AML-193 (cell line): ENCODE results near the gene INPP4B.

Source experiments
- DNase-seq, 2 experiments: peaks; one replicate each; lab custom pipeline; 2025; lab: John Stamatoyannopoulos, UW

Gene INPP4B

GRCh38 chr4:142572071-142572470 lies 274.0 kb downstream of the INPP4B start:
- DNase-seq, result no peak

DNA sequence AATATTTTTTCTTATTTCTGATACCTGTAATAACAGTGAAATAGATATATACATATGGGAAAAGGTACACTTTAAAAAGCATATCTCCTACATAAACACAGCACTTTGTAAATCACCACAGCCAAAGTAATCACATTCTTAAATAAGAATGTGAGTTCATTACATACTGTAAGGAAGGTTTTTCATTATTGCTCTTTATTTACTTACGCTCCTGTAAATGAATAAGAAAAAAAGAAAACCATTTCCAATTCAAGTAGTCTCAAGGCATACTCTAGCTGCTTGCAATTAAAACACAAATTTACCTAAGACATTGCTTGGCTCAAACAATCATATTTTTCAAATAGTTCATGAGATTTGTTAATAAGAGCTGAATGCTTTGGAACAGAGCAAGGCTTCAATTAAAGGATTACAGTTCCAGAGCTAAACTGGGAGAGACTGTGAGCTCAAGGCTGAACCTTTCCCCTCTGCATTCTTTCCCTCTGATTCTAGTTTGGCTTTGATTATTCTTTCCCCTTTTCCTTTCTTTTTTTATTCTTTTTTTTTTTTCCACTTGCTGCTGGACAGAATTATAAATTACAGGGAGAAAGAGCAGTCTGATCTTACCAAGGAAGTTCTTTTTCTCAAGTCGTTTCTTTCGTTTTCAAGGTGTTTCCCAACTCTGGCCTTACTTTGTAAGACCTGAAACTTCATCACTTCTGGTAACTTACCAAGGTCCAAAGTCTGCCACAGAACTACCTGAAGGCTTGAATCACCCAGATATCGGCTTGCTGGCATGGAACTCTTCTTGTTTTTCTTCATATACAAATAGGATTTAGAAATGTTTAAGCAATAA lies 278.3 kb downstream of the INPP4B start:
- no peak for DNase-seq

DNA sequence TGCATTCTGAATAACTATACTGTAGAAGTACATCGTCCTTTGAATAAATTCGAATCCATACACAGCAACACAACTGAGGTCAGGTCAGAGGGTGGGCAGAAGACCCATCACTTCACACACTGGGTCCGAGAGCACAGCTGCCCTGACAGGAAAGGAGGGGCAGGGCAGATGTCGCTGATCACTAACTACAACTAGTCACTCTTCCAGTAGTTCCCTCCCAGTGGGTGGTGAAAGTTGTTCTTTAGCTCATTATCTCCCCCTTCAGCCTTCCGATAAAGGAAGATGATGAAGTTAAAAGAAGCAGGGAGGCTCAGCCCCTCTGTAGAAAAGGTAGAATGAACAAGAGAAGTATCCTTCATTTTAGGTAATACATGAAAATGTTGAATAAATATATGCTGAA lies 278.9 kb downstream of the INPP4B start:
- DNase-seq, result no peak

DNA sequence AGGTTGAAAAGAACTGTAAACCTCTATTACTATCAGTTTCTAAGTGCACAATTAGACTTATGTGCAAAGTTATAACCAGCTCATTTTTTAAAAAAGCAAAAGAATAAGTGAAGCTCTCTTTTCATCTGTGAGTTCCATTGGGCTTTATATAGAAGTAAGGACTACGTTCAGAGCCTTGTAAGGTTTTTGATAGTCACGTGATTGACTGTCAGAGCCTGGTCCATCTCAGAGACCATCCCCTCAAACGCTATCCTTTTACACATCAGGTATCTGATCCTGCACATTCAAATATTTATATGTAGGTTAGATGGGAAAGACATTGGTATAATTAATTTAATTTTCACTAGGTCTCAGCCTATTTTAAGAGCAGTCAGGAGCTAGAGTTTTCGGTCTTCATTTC lies 279.3 kb downstream of the INPP4B start:
- DNase-seq, result no peak

- no peak for DNase-seq
These were observed 279.9 kb downstream of the INPP4B start for GRCh38 chr4:142566243-142566642.

DNA sequence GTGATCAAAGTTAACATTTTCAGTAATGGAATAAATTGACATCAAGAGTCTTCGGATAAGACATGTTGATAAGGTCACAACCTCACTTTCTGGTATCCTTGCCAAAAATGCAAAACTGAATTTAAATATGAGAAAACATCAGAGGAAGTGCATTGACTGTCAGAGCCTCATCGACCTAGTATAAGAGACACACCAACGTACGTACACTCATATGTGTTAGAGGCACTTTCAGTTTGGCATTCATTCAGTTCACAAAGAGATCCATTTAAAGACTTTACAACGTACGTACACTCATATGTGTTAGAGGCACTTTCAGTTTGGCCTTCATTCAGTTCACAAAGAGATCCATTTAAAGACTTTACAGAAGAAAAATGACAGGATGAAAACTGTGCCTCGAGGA lies 280.3 kb downstream of the INPP4B start:
- DNase-seq, result no peak

DNA sequence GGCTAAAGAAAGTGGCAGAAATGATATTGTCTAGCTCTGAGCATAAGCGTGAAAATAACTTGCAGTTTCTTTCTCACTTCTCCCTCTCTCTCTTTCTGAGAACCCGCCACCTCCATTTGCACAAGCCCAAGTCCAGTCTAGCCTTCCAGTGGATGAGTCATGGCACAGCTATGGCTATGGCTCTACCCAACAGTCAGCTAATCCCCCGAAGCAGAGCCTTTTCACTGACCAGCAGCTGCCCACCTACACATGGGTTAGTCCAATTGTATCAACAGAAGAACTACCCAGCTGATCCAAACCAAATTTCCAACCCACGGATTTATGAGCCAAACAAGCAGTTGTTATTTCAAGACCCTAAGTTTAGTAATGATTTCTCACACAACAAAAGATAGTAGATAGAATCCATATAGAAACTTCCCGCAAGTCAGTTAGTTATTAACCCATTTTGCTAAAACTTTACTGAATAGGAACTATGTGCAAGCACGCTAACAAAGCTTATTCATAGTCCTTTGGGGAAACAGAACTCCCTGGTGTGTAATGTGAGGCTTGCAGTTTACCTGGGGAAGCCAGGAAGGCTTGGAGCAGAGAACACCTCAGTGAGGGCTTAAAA lies 282.3 kb downstream of the INPP4B start:
- DNase-seq, result no peak

- no peak for DNase-seq
These were observed 286.1 kb downstream of the INPP4B start for GRCh38 chr4:142559986-142560385.

GRCh38 chr4:142558851-142559250 lies 287.2 kb downstream of the INPP4B start:
- no peak for DNase-seq

DNA sequence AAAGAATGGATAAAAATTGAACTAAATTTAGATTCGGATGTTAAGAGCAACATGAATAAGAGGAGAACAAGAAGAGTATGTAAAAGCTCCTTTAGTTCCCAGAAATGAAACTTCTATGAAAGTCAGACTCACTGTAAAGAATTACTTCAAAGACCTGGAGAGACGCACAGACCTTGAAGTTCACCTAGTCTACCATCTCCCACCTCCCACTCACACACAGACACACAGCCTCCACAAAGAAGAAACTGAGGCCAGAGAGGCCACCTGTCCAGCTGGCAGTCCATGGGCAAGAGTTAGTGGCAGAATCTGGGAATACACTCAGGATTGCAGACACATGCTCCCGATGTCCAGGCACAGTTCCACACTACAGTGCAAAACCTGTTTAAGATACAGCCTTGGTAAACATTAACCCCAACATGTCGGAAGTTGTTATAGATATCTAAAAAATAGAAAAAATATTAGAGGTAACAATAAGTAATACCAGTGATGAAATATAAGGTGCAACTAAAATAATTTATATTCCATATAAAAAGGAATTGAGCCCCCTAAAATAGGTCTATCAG lies 288.8 kb downstream of the INPP4B start:
- no peak for DNase-seq

GRCh38 chr4:142556570-142557238 lies 289.4 kb downstream of the INPP4B start:
- DNase-seq, result no peak

GRCh38 chr4:142556048-142556447 lies 290.1 kb downstream of the INPP4B start:
- no peak for DNase-seq

DNA sequence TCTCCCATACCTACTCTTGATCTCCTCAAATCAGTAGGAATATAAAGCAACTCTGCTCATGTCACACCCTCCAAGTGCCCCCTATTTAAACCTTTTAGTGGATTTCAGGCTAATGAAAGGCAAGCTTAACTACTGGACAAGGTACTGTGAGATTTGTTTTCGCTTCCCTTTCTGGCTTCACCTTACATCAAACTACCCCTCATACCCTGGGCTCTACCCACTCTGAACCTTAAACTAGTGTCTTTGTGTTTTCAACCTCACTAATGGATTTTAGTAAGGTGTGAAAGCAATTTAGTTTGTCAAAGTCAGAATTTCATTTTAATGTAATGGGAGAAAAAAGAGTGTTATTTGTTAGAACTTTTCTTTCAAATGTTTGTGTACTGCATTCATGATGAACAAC lies 291.7 kb downstream of the INPP4B start:
- DNase-seq, result no peak

- DNase-seq, result no peak
These were observed 294.4 kb downstream of the INPP4B start for GRCh38 chr4:142551517-142552305.

- DNase-seq, result no peak
These were observed 295.1 kb downstream of the INPP4B start for GRCh38 chr4:142550965-142551364.

DNA sequence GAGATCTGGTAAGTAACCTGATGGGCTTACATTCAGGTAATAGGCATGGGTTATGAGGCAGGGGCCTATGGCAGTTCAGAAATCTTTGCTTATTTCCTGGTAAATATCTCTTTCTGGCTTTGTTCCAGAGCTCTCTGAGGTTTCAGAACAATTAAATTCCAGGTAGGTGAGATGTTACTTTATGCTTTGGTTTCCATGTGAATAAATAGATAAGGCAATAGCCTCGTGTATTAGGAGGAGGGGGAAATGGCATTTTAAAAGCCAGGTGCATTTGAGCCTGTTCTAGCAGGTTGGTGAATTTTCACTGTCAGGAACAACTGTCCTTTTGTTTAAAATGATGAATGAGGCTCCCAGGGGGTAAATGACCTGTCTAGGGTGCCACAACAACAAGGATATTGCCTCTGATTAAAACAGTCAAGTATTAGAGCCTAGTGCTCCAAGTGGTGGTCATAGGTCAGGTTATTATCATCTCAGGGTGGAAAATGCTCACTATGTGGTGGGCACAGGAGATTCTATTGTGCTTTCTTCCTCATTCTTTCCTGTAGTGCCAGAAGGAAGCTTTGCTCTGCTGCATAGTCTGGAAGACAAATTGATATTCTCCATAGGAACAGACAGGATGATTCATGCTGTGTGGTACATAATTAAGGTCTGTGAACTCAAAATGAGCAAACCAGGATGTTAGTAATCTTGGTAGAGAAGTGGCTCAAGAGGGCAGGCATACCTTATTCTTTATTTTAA lies 296.2 kb downstream of the INPP4B start:
- DNase-seq, result no peak

GRCh38 chr4:142549248-142549647 lies 296.9 kb downstream of the INPP4B start:
- no peak for DNase-seq

DNA sequence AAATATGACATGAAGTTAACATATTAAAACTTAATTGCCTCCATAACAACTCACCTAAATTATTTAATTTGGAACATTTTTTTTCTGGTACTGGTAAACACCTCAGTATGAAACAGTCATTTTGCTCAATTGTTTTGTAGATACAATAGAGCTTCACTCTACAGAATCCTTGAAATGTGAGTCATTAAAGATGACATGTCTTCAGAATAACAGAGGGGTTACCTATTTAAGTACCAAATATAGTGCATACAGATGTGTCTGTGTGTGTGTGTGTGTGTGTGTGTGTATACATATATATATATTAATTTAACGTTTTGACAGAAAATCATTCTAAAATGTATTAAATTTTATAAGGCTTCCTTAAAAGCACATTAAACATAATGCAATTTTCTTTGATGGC lies 297.6 kb downstream of the INPP4B start:
- DNase-seq, result no peak

GRCh38 chr4:142547974-142548373 lies 298.1 kb downstream of the INPP4B start:
- no peak for DNase-seq

- no peak for DNase-seq
These were observed 301.5 kb downstream of the INPP4B start for GRCh38 chr4:142544594-142544993.

- no peak for DNase-seq
These were observed 302.1 kb downstream of the INPP4B start for GRCh38 chr4:142544039-142544438.
